SK-N-SH (cell line): ENCODE data around the gene PLXNB1. TPM values are rescaled to one million over a fixed set of nuclear protein-coding genes. Genes with fewer than 3 reads are reported as not detected.

ENCODE experiments used
- CTCF ChIA-PET: fragments of 300-600, 350-600 bp; formaldehyde crosslinking; extraction: SDS; loops from one replicate; lab custom pipeline; 2021; lab: Yijun Ruan, JAX
- POLR2A ChIA-PET: fragments of 350-600 bp; sonication (Branson Sonifier 250); formaldehyde crosslinking; extraction: SDS; loops from one replicate; lab custom pipeline; 2020; ENCODE audit warnings: antibody characterized with exemption, inconsistent platforms; lab: Yijun Ruan, JAX
- DNase-seq: peaks from one replicate; pipeline ENCODE4 v3.0.0; 2012
- H2AFZ ChIP-seq: fragments of 200-600 bp; sonication (generic); 2 replicates; pipeline ENCODE4 v1.8.1; 2016; ENCODE audit warnings: antibody characterized with exemption, mild to moderate bottlenecking, low read depth
- H3F3A ChIP-seq: fragments of 200-600 bp; sonication (generic); replicated peaks from 2 replicates; pipeline ENCODE3; 2016; ENCODE audit warnings: antibody characterized with exemption, mild to moderate bottlenecking; ENCODE audit not compliant: insufficient read depth
- H3K27ac ChIP-seq, 2 experiments: fragments of 200-500 bp in 1 of 2; fragments of 200-600 bp in 1 of 2; sonication (Bioruptor generic) in 1 of 2; sonication (generic), shearing (Covaris generic) in 1 of 2; 2 replicates each; pipeline versions ENCODE4 v1.5.1 to v1.6.1; 2014 to 2016; ENCODE audit warnings: low read depth in 2 of 2, inconsistent platforms in 1 of 2, low read length in 1 of 2, mild to moderate bottlenecking in 1 of 2, mixed read lengths in 1 of 2
- H3K27me3 ChIP-seq: fragments of 200-600 bp; sonication (generic), shearing (Covaris generic); 2 replicates; pipeline ENCODE4 v1.6.1; 2016; ENCODE audit warnings: mixed run types; ENCODE audit not compliant: insufficient read depth
- H3K36me3 ChIP-seq, 2 experiments: fragments of 200-500 bp in 1 of 2; fragments of 200-600 bp in 1 of 2; sonication (Bioruptor generic) in 1 of 2; sonication (generic) in 1 of 2; replicated peaks in 1 of 2; 2 replicates each; pipeline versions ENCODE3 to v1.5.1; 2014 to 2016; ENCODE audit warnings: low read length in 1 of 2, mild to moderate bottlenecking in 1 of 2; ENCODE audit not compliant: insufficient read depth in 2 of 2, control insufficient read depth in 1 of 2
- H3K4me1 ChIP-seq, 2 experiments: fragments of 200-500 bp in 1 of 2; fragments of 200-600 bp in 1 of 2; sonication (Bioruptor generic) in 1 of 2; sonication (generic), shearing (Covaris generic) in 1 of 2; 2 replicates each; pipeline versions ENCODE4 v1.5.1 to v1.6.1; 2014 to 2016; ENCODE audit warnings: low read depth in 1 of 2, low read length in 1 of 2, mixed run types in 1 of 2; ENCODE audit not compliant: insufficient read depth in 2 of 2, control insufficient read depth in 1 of 2
- H3K4me2 ChIP-seq: fragments of 200-600 bp; sonication (generic), shearing (Covaris generic); 2 replicates; pipeline ENCODE4 v1.6.1; 2017; ENCODE audit warnings: mixed run types
- H3K4me3 ChIP-seq, 2 experiments: fragments of 200-500 bp in 1 of 2; fragments of 200-600 bp in 1 of 2; sonication (Bioruptor generic) in 1 of 2; sonication (generic), shearing (Covaris generic) in 1 of 2; 2 replicates each; pipeline versions ENCODE4 v1.5.1 to v1.8.1; 2014 to 2016; ENCODE audit warnings: low read depth in 2 of 2, inconsistent platforms in 1 of 2, low read length in 1 of 2, mild to moderate bottlenecking in 1 of 2, mixed read lengths in 1 of 2, moderate library complexity in 1 of 2
- H3K79me2 ChIP-seq: fragments of 200-600 bp; sonication (generic); 2 replicates; pipeline ENCODE4 v1.8.1; 2017; ENCODE audit warnings: mild to moderate bottlenecking; ENCODE audit not compliant: insufficient read depth
- H3K9ac ChIP-seq: fragments of 200-600 bp; sonication (generic); 2 replicates; pipeline ENCODE4 v1.6.1; 2017; ENCODE audit warnings: mixed run types
- H3K9me2 ChIP-seq: fragments of 200-600 bp; sonication (generic); 2 replicates; pipeline ENCODE4 v1.6.1; 2017; ENCODE audit warnings: mixed run types
- H3K9me3 ChIP-seq: fragments of 200-600 bp; sonication (generic); 2 replicates; pipeline ENCODE4 v1.6.1; 2017; ENCODE audit warnings: mixed run types, mild to moderate bottlenecking, moderate library complexity
- H4K20me1 ChIP-seq: fragments of 200-600 bp; sonication (generic); 2 replicates; pipeline ENCODE4 v1.6.1; 2017; ENCODE audit warnings: mild to moderate bottlenecking, mixed run types; ENCODE audit not compliant: insufficient read depth
- EP300 ChIP-seq, 2 experiments: IDR thresholded peaks; 2 replicates each; pipeline versions ENCODE4 v1.4.0 to v1.6.1; 2012; ENCODE audit warnings: borderline replicate concordance in 1 of 2, low read depth in 1 of 2, low read length in 1 of 2
- FOXM1 ChIP-seq: IDR thresholded peaks from 2 replicates; pipeline ENCODE4 v1.4.0; 2012; ENCODE audit warnings: low read depth, mild to moderate bottlenecking
- JUND ChIP-seq: IDR thresholded peaks from 2 replicates; pipeline ENCODE4 v1.4.0; 2012
- MEF2A ChIP-seq: IDR thresholded peaks from 2 replicates; pipeline ENCODE4 v1.4.0; 2012; ENCODE audit warnings: low read depth, borderline replicate concordance
- NRF1 ChIP-seq: IDR thresholded peaks from 2 replicates; pipeline ENCODE4 v1.6.1; 2012; ENCODE audit warnings: low read depth, mild to moderate bottlenecking, low read length
- POLR2AphosphoS5 ChIP-seq: IDR thresholded peaks from 2 replicates; pipeline ENCODE4 v1.6.1; 2012; ENCODE audit warnings: low read depth, low read length
- RAD21 ChIP-seq: IDR thresholded peaks from 2 replicates; pipeline ENCODE4 v1.6.1; 2012; ENCODE audit warnings: mild to moderate bottlenecking, low read length
- RXRA ChIP-seq: IDR thresholded peaks from 2 replicates; pipeline ENCODE4 v1.4.0; 2012; ENCODE audit warnings: low read depth, mild to moderate bottlenecking, borderline replicate concordance
- TAF1 ChIP-seq: IDR thresholded peaks from 2 replicates; pipeline ENCODE4 v1.6.1; 2012; ENCODE audit warnings: low read depth, mild to moderate bottlenecking, low read length, moderate library complexity, borderline replicate concordance
- WGBS: methylation state at CpG from one replicate; pipeline ENCODE4 v1.1.6; 2017; ENCODE audit warnings: low lambda C conversion rate; 5-methylcytosine and 5-hydroxymethylcytosine counted together
- polyA plus RNA-seq, 3 experiments: library from polyadenylated mRNA; depleted of rRNA; stranded (reverse); fragments of >200 nt; gene quantifications; 2 replicates each; pipeline ENCODE4 v1.2.3, GENCODE V29; 2012
- TF ChIP-seq, protein P1 (sequence below): fragments of 150-350 bp; IDR thresholded peaks from 2 replicates; pipeline ENCODE4 v1.6.1; 2016; ENCODE audit warnings: mild to moderate bottlenecking, low read depth, low read length
- TF ChIP-seq, protein P2 (sequence below): IDR thresholded peaks from 2 replicates; pipeline ENCODE4; 2012
- TF ChIP-seq, protein P3 (sequence below): fragments of 150-350 bp; IDR thresholded peaks from 2 replicates; pipeline ENCODE4 v1.6.1; 2017; ENCODE audit warnings: antibody characterized with exemption, low read length, low read depth, borderline replicate concordance
- TF ChIP-seq, protein P4 (sequence below): IDR thresholded peaks from 2 replicates; pipeline ENCODE4 v1.4.0; 2012; ENCODE audit warnings: low read depth, borderline replicate concordance
- TF ChIP-seq, protein P5 (sequence below): IDR thresholded peaks from 2 replicates; pipeline ENCODE4 v1.4.0; 2012; ENCODE audit warnings: low read depth, borderline replicate concordance
- TF ChIP-seq, protein P6 (sequence below): IDR thresholded peaks from 2 replicates; pipeline ENCODE4 v1.4.0; 2012; ENCODE audit warnings: low read depth

The PLXNB1 gene
- polyA plus RNA-seq, 1 of the 3 experiments (the other 2 are of a cell fraction) = 39.8 TPM

DNA sequence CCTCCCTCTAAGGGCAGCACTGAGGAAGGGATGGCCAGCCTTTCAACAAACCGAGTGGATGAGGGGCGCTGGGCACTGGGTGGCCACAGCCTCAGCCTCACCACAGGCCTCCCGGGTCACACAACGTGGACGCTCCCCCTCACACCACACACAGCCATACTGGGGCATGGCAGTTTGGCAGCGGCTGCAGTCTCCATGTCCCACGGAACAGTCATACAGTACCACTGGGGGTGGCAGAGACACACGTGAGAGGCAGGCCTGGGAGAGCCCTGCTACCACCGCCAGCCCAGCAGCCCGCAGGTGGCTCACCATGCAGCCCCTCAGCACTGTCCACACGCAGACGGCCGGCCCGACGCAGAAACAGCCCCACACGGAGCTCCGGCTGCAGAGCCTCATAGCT is 11.7 kb downstream of the PLXNB1 start:
- Histone ChIP-seq H4K20me1 (no peaks in the 10 kb centered on the region), H3K4me2 (no peak overlapping the region), H3K9me3 (no peaks in the 10 kb centered on the region), H3K4me3 (no peak overlapping the region), H3K79me2 (peaks cover 10% of the 10 kb centered on the region; the same call in 1 of the 2 replicates), H3K27me3 (no peaks in the 10 kb centered on the region), H3K4me1 (peaks cover 0 to 16% of the 10 kb centered on the region in 2 experiments; a peak in 1 of 4 replicates), H3K9me2 (no peaks in the 10 kb centered on the region), H3K9ac (no peak overlapping the region), H2AFZ (no peak overlapping the region), H3K36me3 (peaks cover 0 to 60% of the 10 kb centered on the region in 2 experiments), H3F3A (no peaks in the 10 kb centered on the region), H3K27ac (no peak overlapping the region)
- 95% methylated on average over 16 of the region's 17 CpGs for WGBS
- no peak for TF ChIP-seq POLR2AphosphoS5
- no peak for TF ChIP-seq JUND
- no peak for TF ChIP-seq RXRA
- no peak for TF ChIP-seq FOXM1
- TF ChIP-seq, protein P1, sequence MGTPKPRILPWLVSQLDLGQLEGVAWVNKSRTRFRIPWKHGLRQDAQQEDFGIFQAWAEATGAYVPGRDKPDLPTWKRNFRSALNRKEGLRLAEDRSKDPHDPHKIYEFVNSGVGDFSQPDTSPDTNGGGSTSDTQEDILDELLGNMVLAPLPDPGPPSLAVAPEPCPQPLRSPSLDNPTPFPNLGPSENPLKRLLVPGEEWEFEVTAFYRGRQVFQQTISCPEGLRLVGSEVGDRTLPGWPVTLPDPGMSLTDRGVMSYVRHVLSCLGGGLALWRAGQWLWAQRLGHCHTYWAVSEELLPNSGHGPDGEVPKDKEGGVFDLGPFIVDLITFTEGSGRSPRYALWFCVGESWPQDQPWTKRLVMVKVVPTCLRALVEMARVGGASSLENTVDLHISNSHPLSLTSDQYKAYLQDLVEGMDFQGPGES = no peak
- TF ChIP-seq, protein P2, sequence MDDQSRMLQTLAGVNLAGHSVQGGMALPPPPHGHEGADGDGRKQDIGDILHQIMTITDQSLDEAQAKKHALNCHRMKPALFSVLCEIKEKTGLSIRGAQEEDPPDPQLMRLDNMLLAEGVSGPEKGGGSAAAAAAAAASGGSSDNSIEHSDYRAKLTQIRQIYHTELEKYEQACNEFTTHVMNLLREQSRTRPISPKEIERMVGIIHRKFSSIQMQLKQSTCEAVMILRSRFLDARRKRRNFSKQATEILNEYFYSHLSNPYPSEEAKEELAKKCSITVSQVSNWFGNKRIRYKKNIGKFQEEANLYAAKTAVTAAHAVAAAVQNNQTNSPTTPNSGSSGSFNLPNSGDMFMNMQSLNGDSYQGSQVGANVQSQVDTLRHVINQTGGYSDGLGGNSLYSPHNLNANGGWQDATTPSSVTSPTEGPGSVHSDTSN = no peak
- TF ChIP-seq, protein P3, sequence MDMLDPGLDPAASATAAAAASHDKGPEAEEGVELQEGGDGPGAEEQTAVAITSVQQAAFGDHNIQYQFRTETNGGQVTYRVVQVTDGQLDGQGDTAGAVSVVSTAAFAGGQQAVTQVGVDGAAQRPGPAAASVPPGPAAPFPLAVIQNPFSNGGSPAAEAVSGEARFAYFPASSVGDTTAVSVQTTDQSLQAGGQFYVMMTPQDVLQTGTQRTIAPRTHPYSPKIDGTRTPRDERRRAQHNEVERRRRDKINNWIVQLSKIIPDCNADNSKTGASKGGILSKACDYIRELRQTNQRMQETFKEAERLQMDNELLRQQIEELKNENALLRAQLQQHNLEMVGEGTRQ = no peak
- TF ChIP-seq, protein P4, sequence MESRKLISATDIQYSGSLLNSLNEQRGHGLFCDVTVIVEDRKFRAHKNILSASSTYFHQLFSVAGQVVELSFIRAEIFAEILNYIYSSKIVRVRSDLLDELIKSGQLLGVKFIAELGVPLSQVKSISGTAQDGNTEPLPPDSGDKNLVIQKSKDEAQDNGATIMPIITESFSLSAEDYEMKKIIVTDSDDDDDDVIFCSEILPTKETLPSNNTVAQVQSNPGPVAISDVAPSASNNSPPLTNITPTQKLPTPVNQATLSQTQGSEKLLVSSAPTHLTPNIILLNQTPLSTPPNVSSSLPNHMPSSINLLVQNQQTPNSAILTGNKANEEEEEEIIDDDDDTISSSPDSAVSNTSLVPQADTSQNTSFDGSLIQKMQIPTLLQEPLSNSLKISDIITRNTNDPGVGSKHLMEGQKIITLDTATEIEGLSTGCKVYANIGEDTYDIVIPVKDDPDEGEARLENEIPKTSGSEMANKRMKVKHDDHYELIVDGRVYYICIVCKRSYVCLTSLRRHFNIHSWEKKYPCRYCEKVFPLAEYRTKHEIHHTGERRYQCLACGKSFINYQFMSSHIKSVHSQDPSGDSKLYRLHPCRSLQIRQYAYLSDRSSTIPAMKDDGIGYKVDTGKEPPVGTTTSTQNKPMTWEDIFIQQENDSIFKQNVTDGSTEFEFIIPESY = no peak
- TF ChIP-seq RAD21 = no peak
- no peak for TF ChIP-seq EP300 (IDR thresholded peaks at IDR 0.05; ENCODE audit: borderline replicate concordance in 1 of 2, low read depth in 1 of 2, low read length in 1 of 2)
- TF ChIP-seq NRF1 = no peak
- TF ChIP-seq, protein P5, sequence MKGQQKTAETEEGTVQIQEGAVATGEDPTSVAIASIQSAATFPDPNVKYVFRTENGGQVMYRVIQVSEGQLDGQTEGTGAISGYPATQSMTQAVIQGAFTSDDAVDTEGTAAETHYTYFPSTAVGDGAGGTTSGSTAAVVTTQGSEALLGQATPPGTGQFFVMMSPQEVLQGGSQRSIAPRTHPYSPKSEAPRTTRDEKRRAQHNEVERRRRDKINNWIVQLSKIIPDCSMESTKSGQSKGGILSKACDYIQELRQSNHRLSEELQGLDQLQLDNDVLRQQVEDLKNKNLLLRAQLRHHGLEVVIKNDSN = no peak
- TF ChIP-seq, protein P6, sequence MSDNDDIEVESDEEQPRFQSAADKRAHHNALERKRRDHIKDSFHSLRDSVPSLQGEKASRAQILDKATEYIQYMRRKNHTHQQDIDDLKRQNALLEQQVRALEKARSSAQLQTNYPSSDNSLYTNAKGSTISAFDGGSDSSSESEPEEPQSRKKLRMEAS = no peak
- TF ChIP-seq MEF2A = no peak
- no peak for TF ChIP-seq TAF1
- TF ChIP-seq, all 33 proteins: peak for 0
- ChIA-PET POLR2A (no interaction called here), CTCF (interaction anchor here (1.2 to 14.1 kb wide), 4 partner anchors 9 to 144 kb away, joined by 5 to 156 read pairs (median 34); no protein-coding TSS in a partner anchor)
- DNase-seq = peak; percentile 32
